Nucleus accumbens (tissue), 56 donors: ENCODE data around the gene STX5.
"Not testable (repeated sequence)": the region's sequence is repeated elsewhere in the genome, so short reads cannot be mapped to it uniquely, and the experiment has no call there.

Experiments used
- DNase-seq, 56 donors: peaks; one replicate each; lab custom pipeline; 2025; lab: John Stamatoyannopoulos, UW

Gene STX5

GRCh38 chr11:62832336-62833234 lies 734 bp upstream of the STX5 start, which contains the start of gene TEX54:
TSS of gene TEX54 (minus strand) at chr11:62832841.
- DNase-seq: peak in 9 of 56 donors; percentile 15 to 47 (median 38)

DNA sequence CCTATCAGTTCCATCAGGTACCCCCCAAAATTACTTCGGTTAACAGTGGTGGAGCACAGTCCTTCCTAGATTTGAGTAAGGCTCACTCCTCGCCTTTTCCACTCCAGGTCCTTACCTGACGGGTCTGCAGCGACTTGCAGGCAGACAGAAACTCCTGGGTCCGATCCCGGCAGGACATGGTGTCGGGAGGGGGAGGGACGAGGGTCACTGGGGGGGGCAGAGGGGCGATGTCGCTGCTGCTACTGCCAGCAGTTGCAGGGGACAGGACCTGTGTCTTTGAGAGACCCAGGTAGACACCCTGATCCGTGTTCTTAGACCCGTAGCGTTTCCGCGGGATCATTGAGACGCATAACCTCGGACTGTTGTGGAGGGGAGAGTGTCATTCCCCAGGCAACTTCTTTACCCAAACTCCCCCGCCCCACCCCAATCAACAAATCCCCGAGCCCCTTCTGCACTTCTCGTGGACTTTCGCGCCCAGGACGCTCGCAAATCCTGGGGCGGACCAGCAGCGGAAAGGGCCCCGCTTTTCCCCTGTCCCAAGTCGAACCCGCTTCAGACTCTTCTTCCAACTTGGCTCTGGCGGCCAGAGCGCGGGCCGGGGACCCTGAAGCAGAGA lies 839 bp downstream of the STX5 start:
- DNase-seq: peak in 3 of 56 donors; percentile 15 to 27 (median 23)

DNA sequence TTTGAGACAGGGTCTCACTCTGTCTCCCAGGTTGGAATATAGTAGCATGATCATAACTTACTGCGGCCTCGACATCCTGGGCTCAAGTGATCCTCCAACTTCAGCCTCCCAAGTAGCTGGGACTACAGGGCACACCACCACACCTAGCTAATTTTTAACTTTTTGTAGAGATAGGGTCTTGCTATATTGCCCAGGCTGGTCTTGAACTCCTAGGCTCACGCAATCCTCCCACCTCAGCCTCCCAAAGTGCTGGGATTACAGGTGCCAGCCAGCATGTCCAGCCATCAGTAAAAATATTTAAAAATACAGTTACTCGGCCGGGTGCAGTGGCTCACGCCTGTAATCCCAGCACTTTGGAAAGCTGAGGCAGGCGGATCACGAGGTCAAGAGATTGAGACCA lies 3.7 kb downstream of the STX5 start:
- DNase-seq: not testable (repeated sequence)

GRCh38 chr11:62823677-62824076 lies 8.2 kb downstream of the STX5 start:
- no peak for DNase-seq

- no peak for DNase-seq
These were observed 14.7 kb downstream of the STX5 start for GRCh38 chr11:62817129-62817528.

GRCh38 chr11:62816557-62816956 lies 15.3 kb downstream of the STX5 start:
- no peak for DNase-seq

DNA sequence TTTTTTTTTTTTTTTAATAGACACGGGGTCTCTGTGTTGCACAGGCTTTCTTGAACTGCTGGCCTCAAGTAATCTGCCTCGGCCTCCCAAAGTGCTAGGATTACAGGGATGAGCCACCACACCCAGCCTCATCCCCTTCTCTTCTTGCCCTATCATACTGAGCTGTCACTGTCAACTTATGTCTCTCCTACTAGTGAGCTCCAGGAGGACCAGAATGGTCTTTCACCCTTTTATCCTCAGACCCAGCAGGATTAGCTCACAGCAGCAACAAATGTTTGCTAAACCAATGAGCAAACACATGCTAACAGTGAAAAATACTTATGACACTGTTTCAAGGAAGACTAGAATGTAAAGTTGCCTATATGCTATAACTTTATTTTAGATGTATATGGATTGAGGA lies 20.2 kb downstream of the STX5 start:
- DNase-seq: no peak

DNA sequence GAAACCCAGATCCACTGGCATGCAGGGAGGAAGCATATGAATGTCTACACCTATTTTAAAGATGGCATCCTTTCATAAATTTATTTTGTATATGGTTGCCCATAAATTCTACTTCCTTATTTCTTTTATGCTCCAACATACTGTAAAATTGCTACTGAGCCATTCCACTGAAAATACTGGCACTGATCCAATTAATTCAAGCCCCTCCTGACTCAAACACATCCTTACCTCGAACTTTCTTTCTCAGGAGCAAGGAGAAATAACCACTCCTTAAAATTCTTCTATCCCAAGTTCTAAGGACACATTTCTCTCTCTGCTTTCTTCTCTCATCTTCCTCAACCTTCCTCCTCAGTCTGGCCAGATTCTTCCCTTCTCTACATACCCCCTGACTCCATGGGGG lies 21.1 kb downstream of the STX5 start:
- DNase-seq: no peak

DNA sequence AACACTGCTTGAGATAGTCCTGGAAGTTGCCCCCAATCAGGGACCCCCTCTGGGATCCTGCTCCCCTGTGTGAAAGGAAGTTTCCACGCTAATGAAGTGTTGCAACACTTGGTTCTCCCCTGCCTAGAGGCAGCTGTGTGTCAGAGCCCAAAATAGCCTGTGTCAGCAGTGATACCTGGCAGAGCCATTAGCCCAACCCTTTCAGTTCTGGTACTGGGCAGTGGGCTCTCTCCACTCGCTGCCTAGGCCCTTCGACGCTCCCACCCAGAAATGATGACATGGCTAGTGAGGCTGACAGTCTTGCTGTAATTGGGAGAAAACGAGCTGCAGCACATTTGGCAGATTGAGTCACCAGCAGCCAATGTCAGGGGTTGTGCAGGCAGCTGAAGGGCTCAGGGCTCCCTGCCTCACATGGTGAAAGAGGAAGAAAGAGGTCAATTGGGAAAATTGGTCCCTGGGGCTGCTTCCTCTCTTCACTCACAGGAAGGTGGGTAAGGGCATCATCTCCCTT lies 25.2 kb downstream of the STX5 start:
- peak in 3 of 56 donors; percentile 6 to 15 (median 6) for DNase-seq

DNA sequence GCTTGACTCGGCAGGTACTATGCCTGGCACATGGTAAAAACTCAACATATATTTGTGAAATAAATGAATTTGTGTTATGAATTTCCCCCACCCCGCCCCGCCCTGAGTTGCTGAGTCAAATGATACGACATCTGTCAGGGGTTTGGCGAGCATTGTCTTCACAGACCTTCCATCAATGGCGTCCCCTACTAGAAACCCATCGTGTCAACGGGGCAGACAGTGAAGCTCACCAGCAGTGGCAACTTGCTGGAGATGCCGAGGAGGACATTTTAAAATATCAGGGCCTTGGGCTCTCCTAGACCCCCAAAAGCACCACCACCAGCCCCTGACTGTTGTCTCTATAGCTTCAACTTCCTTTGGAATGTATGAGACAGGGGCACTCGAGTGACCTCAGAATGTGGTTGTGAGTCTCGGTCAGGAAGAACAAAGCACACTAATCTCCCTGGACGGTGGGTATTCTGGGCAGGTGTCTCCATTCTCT lies 25.9 kb downstream of the STX5 start:
- DNase-seq: peak in 4 of 56 donors; percentile 26 to 48 (median 35)

GRCh38 chr11:62805076-62805892 lies 26.6 kb downstream of the STX5 start, which contains the start of gene NXF1:
TSS of gene NXF1 (minus strand) at chr11:62805440. CDS start at chr11:62805356, 84 bp downstream.
- peak in 55 of 56 donors; percentile 63 to 96 (median 91) for DNase-seq

DNA sequence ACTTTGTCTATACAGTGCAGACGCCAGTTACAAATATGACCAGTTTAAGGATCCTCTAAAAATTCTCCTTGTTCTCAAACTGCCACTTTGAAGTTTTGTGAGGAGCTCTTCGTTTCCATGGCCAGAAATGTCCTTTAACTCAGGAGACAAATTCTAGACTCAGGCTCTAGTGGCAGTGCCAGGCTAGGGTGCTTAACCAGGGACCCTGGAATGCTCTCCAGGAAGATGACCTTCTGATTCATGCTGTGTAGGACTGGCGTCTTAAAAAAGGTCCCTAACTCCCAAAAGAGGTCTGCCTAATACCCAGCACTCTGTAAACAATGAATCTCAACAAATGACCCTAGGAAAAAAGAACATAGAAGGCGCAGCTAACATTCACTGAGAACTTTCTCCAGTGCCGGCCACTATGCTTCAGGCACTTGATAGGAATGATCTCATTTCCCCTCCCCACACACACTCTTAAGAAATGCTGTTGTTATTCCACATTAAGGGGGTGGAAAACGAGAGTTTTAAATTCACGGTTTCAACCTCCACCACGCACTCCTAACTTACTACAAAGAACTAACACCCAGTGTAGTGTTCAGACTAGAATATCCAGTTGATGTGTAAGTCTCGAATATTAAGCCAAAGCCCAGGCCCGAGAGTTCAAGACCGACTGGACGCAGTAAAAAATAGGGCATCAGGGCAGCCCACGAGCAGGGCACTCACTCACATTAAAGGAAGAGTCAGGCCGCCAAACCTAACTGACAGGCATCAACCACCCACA lies 27.4 kb downstream of the STX5 start:
- peak in 4 of 56 donors; percentile 38 to 43 (median 42) for DNase-seq

GRCh38 chr11:62801071-62801470 lies 30.8 kb downstream of the STX5 start:
- no peak for DNase-seq

- no peak for DNase-seq
These were observed 32.4 kb downstream of the STX5 start for GRCh38 chr11:62799486-62799885.

GRCh38 chr11:62796281-62796680 lies 35.6 kb downstream of the STX5 start:
- DNase-seq: no peak

DNA sequence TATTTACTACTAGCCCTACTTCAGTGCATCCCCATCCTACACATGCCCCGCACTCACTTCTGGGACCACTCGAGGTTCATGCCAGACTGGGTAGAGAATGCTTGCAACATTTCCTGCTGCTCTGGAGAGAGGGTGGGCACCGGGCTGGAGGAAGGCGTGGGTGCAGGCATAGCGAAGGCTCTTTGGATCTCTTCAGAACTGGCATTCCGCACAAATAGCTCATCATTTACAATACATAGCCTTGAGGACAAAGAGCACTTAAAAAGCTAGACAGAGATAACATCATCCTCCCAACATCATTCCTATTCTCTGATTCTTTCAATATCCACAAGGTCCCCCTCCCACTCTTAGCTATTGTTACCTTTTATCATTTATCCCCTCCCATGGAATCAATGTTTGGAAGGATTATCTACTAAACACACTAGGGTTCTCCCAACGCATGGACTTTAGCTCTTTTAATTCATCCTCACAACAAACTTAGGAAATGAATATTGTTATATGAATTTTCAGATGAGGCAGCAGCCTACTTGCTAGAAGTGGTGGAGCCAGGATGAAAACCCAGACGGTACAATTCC lies 37.6 kb downstream of the STX5 start:
- DNase-seq: no peak

- peak in 3 of 56 donors; percentile 31 to 48 (median 47) for DNase-seq
These were observed 39.7 kb downstream of the STX5 start for GRCh38 chr11:62792202-62792575.

DNA sequence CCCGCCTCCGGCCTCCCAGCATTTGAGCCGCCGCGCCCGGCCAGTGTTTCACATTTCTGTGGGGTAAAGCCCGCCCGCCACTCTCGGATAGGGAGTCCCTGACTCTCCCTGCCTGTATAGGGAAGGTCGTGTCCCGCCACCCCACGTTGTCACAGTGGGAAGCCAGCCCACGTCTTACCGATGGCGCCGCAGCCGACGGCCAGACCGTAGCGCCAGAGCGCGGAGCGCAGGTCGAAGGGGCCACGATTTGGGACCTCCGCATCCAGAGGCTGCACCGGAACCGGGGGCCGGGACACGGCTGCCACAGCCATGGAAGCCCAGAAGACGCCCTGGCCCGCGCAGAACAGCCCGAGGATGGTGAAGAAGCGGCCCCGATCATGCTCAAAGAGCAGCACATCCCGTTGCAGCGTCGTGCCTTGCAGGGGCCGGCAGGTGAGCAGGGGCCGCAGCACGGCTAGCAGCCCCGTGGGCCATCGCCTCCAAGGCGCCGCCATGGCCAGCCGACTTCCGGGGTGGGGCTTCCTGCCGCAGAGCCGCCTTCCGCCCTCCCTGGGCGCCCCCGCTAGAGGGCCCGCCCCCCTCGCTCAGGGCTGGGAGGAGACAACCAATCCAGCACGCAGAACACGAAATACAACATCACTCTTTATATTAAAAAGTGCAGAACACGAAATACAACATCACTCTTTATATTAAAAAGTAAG lies 40.2 kb downstream of the STX5 start, which contains the start of gene TMEM223:
Gene TMEM223, minus strand, starts transcription at position 506 of the 701 bp plus-strand sequence. Its CDS starts 12 bp downstream, at position 494.
- DNase-seq: peak in 55 of 56 donors; percentile 15 to 92 (median 77)
